ENCODE results near the gene HSPG2.

GRCh38 chr1:21834666-21835065 lies 102.4 kb downstream of the HSPG2 start:
- TF ChIP-seq, protein P1, sequence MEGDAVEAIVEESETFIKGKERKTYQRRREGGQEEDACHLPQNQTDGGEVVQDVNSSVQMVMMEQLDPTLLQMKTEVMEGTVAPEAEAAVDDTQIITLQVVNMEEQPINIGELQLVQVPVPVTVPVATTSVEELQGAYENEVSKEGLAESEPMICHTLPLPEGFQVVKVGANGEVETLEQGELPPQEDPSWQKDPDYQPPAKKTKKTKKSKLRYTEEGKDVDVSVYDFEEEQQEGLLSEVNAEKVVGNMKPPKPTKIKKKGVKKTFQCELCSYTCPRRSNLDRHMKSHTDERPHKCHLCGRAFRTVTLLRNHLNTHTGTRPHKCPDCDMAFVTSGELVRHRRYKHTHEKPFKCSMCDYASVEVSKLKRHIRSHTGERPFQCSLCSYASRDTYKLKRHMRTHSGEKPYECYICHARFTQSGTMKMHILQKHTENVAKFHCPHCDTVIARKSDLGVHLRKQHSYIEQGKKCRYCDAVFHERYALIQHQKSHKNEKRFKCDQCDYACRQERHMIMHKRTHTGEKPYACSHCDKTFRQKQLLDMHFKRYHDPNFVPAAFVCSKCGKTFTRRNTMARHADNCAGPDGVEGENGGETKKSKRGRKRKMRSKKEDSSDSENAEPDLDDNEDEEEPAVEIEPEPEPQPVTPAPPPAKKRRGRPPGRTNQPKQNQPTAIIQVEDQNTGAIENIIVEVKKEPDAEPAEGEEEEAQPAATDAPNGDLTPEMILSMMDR (conservative IDR thresholded peaks at IDR 0.05; ENCODE audit: low read length), result no peak
- no peak for TF ChIP-seq EZH2phosphoT487 (IDR thresholded peaks at IDR 0.05; ENCODE audit: borderline replicate concordance, low read depth, low read length)
